Measurements from ENCODE around the gene FAM81B.

The FAM81B gene

DNA sequence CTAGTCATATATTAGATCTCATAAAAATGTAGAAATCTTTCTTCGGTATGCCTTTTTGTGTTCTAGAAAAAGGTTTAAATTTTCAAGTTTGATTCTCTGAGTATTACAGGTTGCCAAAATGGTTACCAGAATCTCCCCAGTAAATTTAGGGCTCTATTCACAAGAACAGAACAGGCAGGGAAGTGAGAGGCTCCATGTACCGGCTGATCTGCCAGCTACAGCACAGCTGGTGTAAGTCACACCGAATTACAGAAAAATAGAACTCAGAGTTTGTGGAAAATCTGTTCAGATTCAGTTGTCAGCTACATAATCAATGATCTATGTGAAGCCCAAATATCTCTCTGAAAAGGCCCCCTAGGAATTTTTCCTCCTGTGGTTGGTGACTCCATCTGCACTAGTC is 10.5 kb downstream of the FAM81B start:
- POLR2A ChIA-PET: no interaction called here
- no peak for DNase-seq (ENCODE audit: low read depth, low spot score)
- no peak overlapping the region for H3K4me3 ChIP-seq (ENCODE audit: low read depth, low read length)
- CTCF ChIA-PET: interaction anchor here (0.6 kb wide), 1 partner anchor 1421 kb away, joined by 3 read pairs; no protein-coding TSS in a partner anchor
- TF ChIP-seq, protein P1, sequence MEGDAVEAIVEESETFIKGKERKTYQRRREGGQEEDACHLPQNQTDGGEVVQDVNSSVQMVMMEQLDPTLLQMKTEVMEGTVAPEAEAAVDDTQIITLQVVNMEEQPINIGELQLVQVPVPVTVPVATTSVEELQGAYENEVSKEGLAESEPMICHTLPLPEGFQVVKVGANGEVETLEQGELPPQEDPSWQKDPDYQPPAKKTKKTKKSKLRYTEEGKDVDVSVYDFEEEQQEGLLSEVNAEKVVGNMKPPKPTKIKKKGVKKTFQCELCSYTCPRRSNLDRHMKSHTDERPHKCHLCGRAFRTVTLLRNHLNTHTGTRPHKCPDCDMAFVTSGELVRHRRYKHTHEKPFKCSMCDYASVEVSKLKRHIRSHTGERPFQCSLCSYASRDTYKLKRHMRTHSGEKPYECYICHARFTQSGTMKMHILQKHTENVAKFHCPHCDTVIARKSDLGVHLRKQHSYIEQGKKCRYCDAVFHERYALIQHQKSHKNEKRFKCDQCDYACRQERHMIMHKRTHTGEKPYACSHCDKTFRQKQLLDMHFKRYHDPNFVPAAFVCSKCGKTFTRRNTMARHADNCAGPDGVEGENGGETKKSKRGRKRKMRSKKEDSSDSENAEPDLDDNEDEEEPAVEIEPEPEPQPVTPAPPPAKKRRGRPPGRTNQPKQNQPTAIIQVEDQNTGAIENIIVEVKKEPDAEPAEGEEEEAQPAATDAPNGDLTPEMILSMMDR (IDR thresholded peaks at IDR 0.05; ENCODE audit: insufficient read depth, low read length, missing control alignments): no peak

DNA sequence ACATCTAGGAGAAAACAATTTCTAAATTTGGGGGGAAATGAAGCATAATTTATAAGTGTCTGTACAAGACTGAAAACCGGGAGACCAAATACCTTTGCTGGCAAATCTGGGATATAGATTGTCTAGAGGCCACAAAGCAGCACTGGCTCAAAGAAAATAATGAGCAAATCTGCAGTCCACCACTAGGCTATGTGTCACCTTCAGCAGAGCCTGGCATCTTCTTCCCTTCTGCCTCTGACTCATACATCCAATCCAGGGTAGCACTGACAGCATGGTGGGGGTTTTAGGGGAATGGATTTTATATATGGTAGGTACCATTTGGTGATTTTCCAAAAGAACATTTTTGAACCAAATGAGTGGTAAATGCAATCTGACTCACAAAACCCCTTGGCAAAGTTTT is 12.8 kb downstream of the FAM81B start:
- ChIA-PET POLR2A (no interaction called here), CTCF (no interaction called here)
- no peak for DNase-seq (ENCODE audit: low read depth, low spot score)
- H3K4me3 ChIP-seq (ENCODE audit: low read depth, low read length): no peak overlapping the region
- TF ChIP-seq, protein P1 (IDR thresholded peaks at IDR 0.05; ENCODE audit: insufficient read depth, low read length, missing control alignments): no peak

DNA sequence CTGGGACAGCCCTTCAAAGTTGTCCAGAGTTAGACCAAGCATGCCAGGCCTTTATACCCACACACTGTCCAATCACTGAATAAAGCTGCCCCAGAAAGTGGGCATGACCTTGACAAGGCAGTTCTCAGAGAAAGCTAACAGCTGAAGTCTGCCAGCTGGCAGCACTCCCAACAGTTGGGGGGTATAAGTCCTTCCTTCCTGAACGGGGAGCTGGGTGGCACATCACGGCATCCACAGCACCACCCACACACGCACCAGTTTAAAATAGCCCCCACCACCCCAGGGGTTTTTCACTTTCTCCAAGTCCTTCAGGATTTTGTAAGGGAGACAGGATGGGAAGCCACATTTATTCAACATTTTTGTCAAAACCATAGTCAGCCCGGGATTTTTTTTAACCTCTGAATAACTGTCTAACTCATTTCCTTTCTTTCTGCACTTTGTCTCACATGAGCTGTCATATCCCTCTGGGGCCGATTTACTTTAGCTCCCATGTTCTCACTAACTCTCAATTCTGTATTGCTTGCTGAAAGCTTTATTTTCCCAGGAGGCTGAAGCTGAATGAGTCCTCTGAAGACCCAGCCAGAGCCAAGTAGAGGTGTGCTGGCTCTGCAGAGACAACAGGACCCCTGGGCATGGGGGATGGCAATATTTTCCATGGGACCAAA is 15.4 kb downstream of the FAM81B start:
- no peak for DNase-seq (ENCODE audit: low read depth, low spot score)
- CTCF ChIA-PET: no interaction called here
- TF ChIP-seq, protein P1 (IDR thresholded peaks at IDR 0.05; ENCODE audit: insufficient read depth, low read length, missing control alignments): no peak
- POLR2A ChIA-PET: no interaction called here
- H3K4me3 ChIP-seq (ENCODE audit: low read depth, low read length): no peak overlapping the region

DNA sequence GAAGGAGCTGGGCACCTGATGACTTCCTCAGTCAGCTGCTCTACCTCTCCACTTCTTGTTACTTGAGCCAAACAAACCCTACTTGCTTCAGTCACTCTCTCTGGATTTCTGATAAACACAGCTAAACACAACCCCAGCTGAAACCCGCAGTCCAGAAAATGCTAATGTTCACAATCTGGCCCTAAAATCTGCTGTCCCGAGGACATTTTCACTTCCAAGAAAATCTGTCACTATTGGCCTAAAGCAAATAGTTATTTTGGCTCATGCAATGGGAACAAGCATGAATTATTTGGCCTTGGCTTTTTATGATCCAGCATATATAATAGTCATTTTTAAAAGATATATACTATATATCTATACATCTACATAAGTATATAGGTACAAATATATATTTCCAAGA is 19.1 kb downstream of the FAM81B start:
- no peak overlapping the region for H3K4me3 ChIP-seq (ENCODE audit: low read depth, low read length)
- ChIA-PET CTCF (no interaction called here), POLR2A (no interaction called here)
- TF ChIP-seq, protein P1 (IDR thresholded peaks at IDR 0.05; ENCODE audit: insufficient read depth, low read length, missing control alignments): no peak
- no peak for DNase-seq (ENCODE audit: low read depth, low spot score)

DNA sequence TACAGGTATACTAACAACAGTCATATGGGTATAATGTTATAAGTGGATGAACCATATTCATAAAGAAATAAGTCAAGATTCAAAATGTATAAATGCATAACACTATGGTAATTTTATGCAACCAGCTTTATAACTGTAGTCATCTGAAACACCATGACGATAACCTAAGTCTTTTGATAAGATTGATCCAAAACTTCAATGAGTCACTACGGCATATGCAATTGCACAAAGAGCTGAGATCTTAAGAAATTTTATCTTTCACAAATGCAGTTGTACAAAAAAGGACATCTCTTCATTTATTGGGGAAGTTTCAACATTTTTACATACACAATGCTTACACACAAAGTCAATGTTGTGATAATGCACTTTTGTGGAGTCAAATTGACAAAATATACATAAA is 20.3 kb downstream of the FAM81B start:
- TF ChIP-seq, protein P1 (IDR thresholded peaks at IDR 0.05; ENCODE audit: insufficient read depth, low read length, missing control alignments): no peak
- ChIA-PET CTCF (no interaction called here), POLR2A (no interaction called here)
- H3K4me3 ChIP-seq (ENCODE audit: low read depth, low read length): no peak overlapping the region
- DNase-seq (ENCODE audit: low read depth, low spot score): no peak

DNA sequence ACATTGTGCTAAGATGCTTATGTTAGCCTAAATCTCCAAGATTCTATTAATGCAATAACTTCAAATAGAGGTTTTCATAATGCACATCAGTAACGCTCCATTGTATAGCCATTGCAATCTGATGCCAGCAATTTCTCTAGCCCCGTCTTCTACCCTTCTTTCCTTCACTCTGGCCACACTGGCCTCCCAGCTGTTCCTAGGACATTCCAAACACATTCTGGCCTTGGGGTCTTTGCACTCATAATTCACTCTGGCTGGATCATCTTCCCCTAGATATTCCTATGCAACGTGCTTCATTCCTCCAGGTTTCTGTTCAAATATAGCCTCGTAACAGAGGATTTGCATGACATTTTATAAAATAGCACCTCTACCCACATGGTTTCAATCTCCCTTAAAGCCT is 23.3 kb downstream of the FAM81B start:
- H3K4me3 ChIP-seq (ENCODE audit: low read depth, low read length): no peak overlapping the region
- DNase-seq (ENCODE audit: low read depth, low spot score): no peak
- TF ChIP-seq, protein P1 (IDR thresholded peaks at IDR 0.05; ENCODE audit: insufficient read depth, low read length, missing control alignments): no peak
- ChIA-PET CTCF (no interaction called here), POLR2A (no interaction called here)

Data from AG04449 (cell line).